NCI-H1105 treated with DMSO at 0.1 percent for 48 hours (cell line): ENCODE results near the gene AJM1.

Experiments used
- DNase-seq: peaks from one replicate; lab custom pipeline; 2025; lab: John Stamatoyannopoulos, UW

AJM1 gene

DNA sequence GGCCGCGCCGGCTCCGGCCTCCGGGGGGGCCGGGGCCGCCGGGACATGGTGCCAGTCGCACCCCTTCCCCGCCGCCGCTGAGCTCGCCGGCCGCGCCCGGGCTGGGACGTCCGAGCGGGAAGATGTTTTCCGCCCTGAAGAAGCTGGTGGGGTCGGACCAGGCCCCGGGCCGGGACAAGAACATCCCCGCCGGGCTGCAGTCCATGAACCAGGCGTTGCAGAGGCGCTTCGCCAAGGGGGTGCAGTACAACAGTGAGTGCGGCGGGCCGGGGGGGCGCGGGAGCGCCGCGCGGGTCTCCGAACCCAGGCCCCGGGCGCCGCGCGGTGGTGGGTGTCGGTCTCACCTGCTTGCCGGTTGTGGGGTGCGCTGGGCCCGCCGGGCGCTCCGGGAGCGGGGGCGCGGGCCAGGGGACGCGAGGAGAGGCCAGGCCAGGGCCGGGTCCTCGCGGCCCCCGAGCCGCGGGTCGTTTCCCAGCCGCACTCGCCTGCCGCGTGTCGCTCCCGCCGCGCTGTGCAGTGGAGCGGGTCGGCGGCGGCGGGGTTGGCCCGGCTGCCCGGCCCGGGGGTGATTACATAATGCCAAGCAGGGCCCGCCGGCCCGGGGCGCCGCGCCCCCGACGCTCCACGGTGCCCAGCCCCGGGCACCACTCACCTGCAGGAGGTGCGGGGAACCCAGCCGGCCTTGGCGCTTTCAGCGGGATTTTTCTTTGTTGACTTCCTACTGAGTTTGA is 34.0 kb upstream of the AJM1 start:
- no peak for DNase-seq

DNA sequence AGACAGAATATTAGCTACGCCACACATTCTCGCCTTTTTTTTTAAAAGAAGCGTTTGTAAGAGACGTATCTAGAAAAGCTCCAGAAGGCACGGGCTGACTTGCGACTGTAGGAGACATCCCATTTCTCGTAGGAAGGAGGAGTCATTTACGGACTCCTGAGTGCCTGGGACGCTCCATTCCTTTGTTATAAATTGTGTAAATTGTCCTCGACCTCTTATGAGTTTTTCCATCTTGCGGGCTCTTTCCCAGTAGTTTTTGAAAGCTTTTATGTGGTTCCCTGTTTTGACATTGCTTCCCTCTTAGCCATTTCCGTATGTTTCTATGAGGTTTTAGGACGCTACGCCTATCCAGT is 33.5 kb upstream of the AJM1 start:
- DNase-seq, result no peak

DNA sequence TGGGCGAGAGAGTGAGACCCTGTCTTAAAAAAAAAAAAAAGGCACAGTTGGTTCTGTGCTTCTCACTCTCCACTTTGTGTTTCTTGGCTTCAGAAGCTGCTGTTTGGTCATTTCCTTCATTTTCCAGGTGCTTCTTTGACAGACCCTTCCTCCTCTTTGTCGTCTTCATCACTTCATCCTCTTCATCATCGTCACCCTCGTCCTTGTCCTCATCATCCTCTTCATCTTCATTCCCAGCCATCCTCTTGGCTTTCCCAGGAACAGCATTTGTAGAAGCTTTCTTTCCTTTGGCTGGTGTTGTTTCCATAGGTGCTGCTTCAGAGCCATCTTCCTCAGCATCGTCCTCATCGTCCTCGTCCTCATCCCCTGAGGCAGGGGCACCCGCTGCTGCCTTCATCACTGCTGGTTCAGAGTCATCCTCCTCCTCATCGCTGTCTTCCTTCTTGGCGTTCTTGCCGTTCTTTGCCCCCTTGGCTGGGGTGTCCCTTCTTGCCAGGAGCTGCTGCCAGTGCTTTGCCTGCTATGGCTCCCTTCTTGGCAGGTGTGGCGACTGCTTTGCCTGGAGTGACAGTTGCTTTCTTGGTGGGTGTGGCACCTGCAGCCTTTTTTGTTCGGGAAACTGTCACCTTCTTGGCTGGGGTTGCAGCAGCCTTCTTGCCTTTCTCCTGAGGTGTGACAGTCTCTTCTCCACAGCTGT is 27.4 kb upstream of the AJM1 start:
- no peak for DNase-seq

GRCh38 chr9:136815422-136815782 is 26.9 kb upstream of the AJM1 start:
- no peak for DNase-seq

DNA sequence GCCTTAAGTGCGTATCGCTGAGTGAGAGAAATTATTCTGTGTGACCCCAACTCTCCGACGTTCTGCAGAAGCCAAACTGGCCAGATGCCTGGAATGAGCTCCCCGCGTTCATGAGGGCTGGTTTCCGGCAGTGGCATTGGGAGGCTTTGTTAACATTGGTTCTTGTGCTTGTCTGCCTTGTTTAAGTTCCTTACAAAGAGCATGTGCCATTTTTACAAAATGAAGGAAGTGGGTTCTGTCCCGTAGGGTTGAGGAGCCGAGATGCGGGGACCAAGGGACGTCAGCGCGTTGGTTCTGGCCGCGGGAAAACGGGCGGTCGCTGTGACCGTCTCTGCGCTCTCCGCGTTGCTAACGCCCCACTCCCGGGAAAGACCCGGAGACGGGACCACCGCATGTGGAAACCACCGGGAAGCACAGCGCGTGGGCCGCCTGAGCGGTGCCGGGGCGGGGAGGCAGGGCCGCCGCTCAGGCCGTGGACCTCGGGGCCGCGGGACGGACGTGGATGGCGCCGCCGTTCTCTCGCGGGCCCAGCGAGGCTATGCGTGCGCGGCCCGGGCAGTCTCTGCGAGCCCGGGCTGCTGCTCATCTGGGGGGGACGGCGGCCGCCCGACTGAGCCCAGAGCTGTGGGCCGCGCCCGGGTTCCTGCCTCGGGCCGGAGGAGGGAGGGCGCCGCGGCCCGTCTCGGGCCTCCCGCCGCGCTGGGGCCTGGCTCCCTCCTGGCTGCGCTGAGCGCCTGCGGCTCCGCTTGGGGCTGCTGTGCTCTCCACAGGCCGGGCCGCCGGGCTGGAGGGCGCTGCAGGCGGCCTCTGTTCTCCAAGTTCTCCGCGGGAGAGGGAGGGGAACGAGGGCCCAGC is 21.1 kb upstream of the AJM1 start:
- DNase-seq, result no peak

DNA sequence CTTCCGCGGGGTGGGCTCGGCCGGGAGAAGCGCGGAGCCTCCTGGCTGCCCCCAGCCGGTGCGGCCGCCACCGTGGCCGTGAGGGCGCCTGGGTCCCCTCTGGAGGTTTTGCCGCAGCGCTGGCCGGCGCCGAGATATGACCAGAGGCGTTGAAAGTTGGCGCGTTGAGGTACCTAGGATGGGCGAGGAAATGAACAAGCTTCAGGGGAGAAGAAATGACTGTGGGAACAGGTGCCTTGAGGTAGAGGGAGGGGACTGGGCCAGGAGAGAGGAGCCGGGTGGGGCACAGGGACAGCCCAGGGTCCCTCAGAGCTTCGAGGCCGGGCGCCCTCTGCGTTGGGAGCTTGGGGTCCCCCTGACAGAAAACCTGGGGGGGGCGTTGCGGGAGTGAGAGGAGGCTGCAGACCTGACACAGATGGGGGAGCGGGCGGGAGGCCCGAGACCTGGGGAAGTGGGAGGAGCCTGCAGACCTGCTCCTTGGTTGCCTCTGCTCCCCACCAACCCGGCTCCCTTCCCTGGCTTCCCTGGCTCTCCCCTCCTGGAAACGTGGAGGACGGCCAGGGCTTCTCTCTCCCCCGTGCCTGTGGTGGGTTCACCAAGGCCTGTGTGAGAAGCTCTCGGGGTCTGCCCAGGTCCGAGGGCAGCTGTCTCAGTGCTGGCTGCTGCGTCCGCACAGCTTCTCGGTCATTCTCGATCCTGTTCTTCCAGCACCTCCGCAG is 20.3 kb upstream of the AJM1 start:
- no peak for DNase-seq

DNA sequence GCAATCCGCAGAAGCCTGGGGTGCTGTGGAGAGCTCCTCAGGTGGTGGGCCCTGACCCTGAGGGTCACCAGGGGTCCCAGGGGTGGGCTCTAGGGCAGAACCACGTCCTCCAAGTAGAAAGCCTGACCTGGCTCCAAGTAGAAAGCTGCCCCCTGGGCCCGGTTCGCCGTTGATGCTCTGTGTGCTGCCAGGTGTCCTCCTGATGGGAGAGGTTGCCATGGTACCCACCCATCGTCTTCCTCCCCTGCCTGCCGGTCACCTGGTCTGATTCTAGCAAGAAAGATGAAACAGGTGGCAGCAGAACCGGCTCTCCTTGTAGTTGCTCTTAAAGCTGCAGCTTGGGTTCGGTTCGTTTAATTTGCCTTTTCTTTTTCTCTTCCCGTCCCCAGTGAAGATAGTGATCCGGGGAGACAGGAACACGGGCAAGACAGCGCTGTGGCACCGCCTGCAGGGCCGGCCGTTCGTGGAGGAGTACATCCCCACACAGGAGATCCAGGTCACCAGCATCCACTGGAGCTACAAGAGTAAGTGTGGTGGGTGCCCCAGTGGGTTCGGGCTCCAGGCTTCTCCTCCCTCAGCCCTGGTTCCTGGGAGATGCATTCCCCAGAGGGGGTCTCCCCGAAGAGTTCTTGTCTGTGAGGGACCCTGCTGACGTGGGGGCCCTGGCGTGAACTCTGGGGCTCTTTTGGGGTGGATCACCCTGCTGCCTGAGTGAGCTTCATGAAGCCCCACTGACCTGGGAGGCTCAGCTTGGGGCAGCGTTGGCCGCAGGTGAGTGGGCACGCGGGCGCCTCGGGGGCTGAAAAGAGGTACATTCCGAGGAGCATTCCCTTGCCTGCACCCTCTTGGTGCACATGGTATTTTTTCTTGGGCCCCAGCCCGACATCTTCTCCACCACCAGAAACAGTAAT is 18.9 kb upstream of the AJM1 start:
- DNase-seq, result no peak

DNA sequence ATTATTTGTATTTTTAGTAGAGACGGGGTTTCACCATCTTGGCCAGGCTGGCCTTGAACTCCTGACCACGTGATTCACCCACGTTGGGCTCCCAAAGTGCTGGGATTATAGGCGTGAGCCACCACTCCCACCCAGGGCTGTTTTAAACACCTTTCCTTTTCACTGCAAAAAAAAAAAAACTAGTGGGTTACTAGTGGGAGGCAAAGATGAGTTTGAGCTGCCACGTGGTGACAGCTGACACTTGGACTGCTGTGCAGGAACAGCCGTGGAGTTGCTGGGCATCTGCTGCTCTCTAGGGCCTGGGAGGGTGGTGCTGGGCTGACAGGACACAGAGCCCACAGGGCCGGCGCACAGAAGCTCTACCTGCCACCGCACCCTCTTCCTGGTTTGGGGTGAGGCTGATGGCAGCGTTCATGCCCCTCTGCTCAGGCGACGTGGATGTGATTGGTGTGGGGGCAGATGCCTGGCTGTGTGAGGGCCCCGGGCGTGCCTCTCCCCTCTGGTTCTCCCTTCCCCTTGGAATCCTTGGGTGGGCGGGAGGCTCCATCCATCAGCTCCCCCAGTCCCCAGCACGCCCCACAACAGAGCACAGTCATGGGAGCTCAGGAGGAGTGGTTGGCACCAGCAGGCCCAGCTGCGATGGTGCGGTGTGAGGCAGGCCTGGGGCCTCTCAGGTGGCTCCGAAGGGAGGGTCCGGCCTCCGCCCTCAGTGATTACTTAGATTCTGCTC is 17.6 kb upstream of the AJM1 start:
- DNase-seq, result no peak

DNA sequence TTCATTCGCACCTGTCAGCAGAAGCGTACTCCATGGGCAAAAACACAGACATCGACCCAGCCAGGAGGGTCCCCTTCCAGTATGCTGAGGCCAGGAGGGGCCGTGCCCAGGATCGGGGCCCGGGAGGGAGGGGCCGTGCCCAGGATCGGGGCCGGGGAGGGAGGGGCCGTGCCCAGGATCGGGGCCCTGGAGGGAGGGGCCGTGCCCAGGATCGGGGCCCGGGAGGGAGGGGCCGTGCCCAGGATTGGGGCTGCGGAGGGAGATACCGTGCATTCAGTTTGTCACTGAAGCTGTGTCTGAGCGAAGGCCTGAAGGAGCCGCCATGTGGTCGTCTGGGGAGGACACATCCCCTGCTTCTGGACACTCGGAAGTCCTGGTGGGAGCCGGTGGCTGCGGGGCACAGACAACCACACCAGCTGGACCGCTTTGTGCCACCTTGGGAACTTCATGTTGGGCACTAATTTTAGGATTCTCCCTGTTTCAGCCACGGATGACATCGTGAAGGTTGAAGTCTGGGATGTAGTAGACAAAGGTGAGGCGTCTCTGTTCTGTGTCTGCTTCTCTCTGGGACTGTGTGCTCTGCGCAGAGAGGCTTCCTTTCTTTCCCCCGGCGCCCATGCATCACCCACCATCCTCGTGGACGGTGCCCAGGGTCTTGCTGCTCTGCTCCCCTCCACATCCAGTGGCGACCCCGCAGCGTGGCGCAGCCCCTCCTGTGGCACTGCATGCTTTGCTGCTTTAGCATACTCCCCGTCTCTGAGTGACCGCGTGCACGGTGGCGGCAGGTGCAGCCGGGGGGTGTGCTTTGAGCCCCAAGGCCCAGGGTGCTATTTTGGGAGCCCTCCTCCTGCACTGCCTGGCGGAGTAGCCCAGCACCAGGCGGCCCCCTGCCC is 16.7 kb upstream of the AJM1 start:
- DNase-seq, result no peak

- DNase-seq, result no peak
These were observed 16.1 kb upstream of the AJM1 start for GRCh38 chr9:136826188-136826541.

DNA sequence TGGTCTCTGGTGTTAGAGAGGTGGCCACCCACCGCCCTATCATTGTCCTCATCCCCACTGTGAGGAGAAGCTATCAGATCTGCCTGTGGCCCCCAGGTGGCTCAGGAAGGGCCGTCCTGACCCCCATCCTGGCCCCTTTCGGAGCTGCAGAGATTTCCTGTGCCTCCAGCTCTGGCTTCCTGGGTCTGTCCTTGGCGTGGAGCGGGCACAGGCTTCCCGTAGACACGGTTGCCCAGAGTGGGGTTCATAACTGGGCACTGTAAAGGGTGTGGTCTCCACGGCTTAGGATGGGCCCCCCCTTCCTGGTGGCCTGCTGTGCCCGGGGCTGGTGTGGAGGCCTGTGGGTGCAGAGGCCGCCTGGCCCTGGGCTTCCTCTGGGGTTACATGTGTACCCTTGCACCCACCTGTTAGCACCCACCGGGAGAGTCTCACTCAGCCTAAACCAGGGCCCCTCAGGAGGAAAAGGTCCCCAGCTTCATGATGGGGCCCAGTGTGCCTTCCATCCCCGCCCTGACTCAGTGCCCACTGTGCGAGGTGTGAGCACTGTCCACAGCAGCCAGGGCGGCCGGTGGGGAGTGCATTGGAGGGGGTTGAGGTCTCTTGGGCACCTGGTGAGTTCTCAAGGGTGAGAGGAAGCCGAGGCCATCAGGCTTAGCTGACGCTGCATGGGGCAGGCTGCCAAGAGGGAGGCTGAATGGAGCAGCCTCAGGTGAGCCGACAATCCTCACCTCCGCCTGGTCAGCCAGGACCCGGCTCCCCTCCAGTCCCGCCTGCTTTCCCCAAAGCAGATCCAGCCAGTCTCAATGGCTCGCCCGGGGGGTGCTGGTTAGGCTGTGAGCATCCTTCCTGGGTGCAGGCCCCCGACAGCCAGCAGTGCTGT is 15.3 kb upstream of the AJM1 start:
- DNase-seq, result no peak

- DNase-seq, result no peak
These were observed 14.3 kb upstream of the AJM1 start for GRCh38 chr9:136827794-136828473.

GRCh38 chr9:136828474-136829140 is 13.7 kb upstream of the AJM1 start:
- DNase-seq, result no peak

DNA sequence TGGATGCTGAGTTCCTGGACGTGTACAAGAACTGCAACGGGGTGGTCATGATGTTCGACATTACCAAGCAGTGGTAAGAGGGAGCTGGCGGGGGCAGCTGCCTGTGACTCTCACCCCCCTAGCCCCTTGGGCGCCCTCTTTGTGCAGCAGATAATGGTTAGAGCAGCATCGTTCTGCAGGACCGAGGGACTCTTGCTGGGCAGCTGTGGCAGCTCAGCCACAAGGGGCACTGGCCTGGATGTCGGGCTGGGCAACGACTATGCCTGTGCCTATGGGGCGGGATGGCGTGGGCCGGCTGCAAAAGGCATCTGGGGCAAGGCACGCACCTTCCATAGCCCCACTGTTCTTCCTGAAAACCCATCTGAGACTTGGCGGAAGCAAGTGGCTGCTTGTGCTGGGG is 12.9 kb upstream of the AJM1 start:
- DNase-seq, result no peak

GRCh38 chr9:136829981-136830885 is 12.0 kb upstream of the AJM1 start:
- DNase-seq, result no peak

DNA sequence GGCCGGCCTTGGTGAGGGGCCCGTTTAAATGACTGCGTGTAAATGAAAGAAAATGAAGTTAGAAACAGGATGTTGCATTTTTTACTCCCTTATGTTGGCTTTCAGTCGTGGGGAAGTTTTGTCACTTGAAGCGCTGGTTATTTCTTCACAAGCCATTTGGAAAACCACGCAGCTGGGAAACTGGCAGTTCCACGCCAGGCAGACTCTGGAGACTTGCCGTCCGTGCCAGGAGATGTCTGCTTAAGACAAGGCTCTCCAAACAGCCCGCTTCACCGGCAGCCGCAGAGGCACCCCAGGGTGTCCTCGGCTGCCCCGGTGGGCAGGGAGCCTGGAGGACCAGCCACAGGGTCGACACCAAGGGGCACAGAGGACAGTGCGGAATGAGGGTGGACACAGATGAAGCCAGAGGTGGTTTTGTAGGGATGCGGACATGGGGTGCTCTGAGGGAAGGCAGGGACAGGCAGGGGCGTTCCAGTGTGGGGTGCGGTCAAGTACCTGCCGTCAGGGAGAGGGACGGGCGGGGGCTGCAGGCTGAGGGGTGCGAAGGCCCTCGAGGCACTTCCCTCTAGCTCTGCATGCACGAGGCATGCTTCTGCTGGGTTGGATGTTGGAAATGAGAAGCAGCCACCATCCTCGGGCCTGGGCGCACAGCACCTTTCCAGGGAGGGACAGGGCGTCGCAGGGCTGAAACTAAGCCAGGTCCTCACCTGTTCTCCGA is 11.1 kb upstream of the AJM1 start:
- DNase-seq, result no peak
